Loucy (cell line): ENCODE measurements around the gene SMR3B.

ENCODE experiments used
- CTCF ChIP-seq: fragments of 200-600 bp; sonication (generic); conservative IDR thresholded peaks from 2 replicates; pipeline ENCODE4 v1.5.1; 2014; ENCODE audit warnings: mild to moderate bottlenecking, antibody characterized with exemption, low read length
- EZH2phosphoT487 ChIP-seq: fragments of 200-600 bp; IDR thresholded peaks from 2 replicates; pipeline ENCODE4 v1.6.1; 2018; ENCODE audit warnings: antibody characterized with exemption, mild to moderate bottlenecking, moderate library complexity, borderline replicate concordance

DNA sequence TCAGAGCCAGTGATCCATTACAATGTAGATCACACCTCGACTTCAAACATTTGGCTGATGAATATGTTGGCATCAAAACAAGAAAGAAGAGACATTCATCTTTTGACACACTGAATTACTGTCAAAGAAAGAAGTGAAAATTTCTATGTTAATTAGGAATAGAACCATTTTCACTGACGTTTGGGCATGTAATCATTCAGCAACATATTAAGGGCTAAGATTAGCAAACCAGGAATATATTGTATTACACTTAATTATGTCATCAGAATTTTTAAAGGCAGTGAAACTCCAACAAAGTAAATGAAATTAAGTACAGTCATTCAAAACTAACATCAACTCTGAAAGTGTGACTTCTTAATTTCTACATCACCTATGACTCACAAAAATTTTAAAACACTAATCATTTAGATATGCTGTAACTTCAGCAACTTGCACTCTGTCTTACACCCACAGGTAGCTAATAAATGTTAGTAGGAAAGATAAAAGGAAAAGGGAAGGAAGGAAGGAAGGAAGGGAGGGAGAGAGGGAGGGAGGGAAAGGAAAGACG is 23.7 kb upstream of the SMR3B start:
- TF ChIP-seq CTCF, result no peak
- TF ChIP-seq EZH2phosphoT487, result no peak
